SK-N-SH (cell line): ENCODE results near the gene LPIN2. TPM values are rescaled to one million over a fixed set of nuclear protein-coding genes. Genes with fewer than 3 reads are reported as not detected.
"Not testable (repeated sequence)": the region's sequence is repeated elsewhere in the genome, so short reads cannot be mapped to it uniquely, and the experiment has no call there.

Experiments
- CTCF ChIA-PET: fragments of 300-600, 350-600 bp; formaldehyde crosslinking; extraction: SDS; loops from one replicate; lab custom pipeline; 2021; lab: Yijun Ruan, JAX
- POLR2A ChIA-PET: fragments of 350-600 bp; sonication (Branson Sonifier 250); formaldehyde crosslinking; extraction: SDS; loops from one replicate; lab custom pipeline; 2020; ENCODE audit warnings: antibody characterized with exemption, inconsistent platforms; lab: Yijun Ruan, JAX
- DNase-seq: peaks from one replicate; pipeline ENCODE4 v3.0.0; 2012
- H2AFZ ChIP-seq: fragments of 200-600 bp; sonication (generic); 2 replicates; pipeline ENCODE4 v1.8.1; 2016; ENCODE audit warnings: antibody characterized with exemption, mild to moderate bottlenecking, low read depth
- H3F3A ChIP-seq: fragments of 200-600 bp; sonication (generic); replicated peaks from 2 replicates; pipeline ENCODE3; 2016; ENCODE audit warnings: antibody characterized with exemption, mild to moderate bottlenecking; ENCODE audit not compliant: insufficient read depth
- H3K27ac ChIP-seq, 2 experiments: fragments of 200-500 bp in 1 of 2; fragments of 200-600 bp in 1 of 2; sonication (Bioruptor generic) in 1 of 2; sonication (generic), shearing (Covaris generic) in 1 of 2; 2 replicates each; pipeline versions ENCODE4 v1.5.1 to v1.6.1; 2014 to 2016; ENCODE audit warnings: low read depth in 2 of 2, inconsistent platforms in 1 of 2, low read length in 1 of 2, mild to moderate bottlenecking in 1 of 2, mixed read lengths in 1 of 2
- H3K27me3 ChIP-seq: fragments of 200-600 bp; sonication (generic), shearing (Covaris generic); 2 replicates; pipeline ENCODE4 v1.6.1; 2016; ENCODE audit warnings: mixed run types; ENCODE audit not compliant: insufficient read depth
- H3K36me3 ChIP-seq, 2 experiments: fragments of 200-500 bp in 1 of 2; fragments of 200-600 bp in 1 of 2; sonication (Bioruptor generic) in 1 of 2; sonication (generic) in 1 of 2; replicated peaks in 1 of 2; 2 replicates each; pipeline versions ENCODE3 to v1.5.1; 2014 to 2016; ENCODE audit warnings: low read length in 1 of 2, mild to moderate bottlenecking in 1 of 2; ENCODE audit not compliant: insufficient read depth in 2 of 2, control insufficient read depth in 1 of 2
- H3K4me1 ChIP-seq, 2 experiments: fragments of 200-500 bp in 1 of 2; fragments of 200-600 bp in 1 of 2; sonication (Bioruptor generic) in 1 of 2; sonication (generic), shearing (Covaris generic) in 1 of 2; 2 replicates each; pipeline versions ENCODE4 v1.5.1 to v1.6.1; 2014 to 2016; ENCODE audit warnings: low read depth in 1 of 2, low read length in 1 of 2, mixed run types in 1 of 2; ENCODE audit not compliant: insufficient read depth in 2 of 2, control insufficient read depth in 1 of 2
- H3K4me2 ChIP-seq: fragments of 200-600 bp; sonication (generic), shearing (Covaris generic); 2 replicates; pipeline ENCODE4 v1.6.1; 2017; ENCODE audit warnings: mixed run types
- H3K4me3 ChIP-seq, 2 experiments: fragments of 200-500 bp in 1 of 2; fragments of 200-600 bp in 1 of 2; sonication (Bioruptor generic) in 1 of 2; sonication (generic), shearing (Covaris generic) in 1 of 2; 2 replicates each; pipeline versions ENCODE4 v1.5.1 to v1.8.1; 2014 to 2016; ENCODE audit warnings: low read depth in 2 of 2, inconsistent platforms in 1 of 2, low read length in 1 of 2, mild to moderate bottlenecking in 1 of 2, mixed read lengths in 1 of 2, moderate library complexity in 1 of 2
- H3K79me2 ChIP-seq: fragments of 200-600 bp; sonication (generic); 2 replicates; pipeline ENCODE4 v1.8.1; 2017; ENCODE audit warnings: mild to moderate bottlenecking; ENCODE audit not compliant: insufficient read depth
- H3K9ac ChIP-seq: fragments of 200-600 bp; sonication (generic); 2 replicates; pipeline ENCODE4 v1.6.1; 2017; ENCODE audit warnings: mixed run types
- H3K9me2 ChIP-seq: fragments of 200-600 bp; sonication (generic); 2 replicates; pipeline ENCODE4 v1.6.1; 2017; ENCODE audit warnings: mixed run types
- H3K9me3 ChIP-seq: fragments of 200-600 bp; sonication (generic); 2 replicates; pipeline ENCODE4 v1.6.1; 2017; ENCODE audit warnings: mixed run types, mild to moderate bottlenecking, moderate library complexity
- H4K20me1 ChIP-seq: fragments of 200-600 bp; sonication (generic); 2 replicates; pipeline ENCODE4 v1.6.1; 2017; ENCODE audit warnings: mild to moderate bottlenecking, mixed run types; ENCODE audit not compliant: insufficient read depth
- ELF1 ChIP-seq: IDR thresholded peaks from 2 replicates; pipeline ENCODE4 v1.4.0; 2012
- FOSL2 ChIP-seq: IDR thresholded peaks from 2 replicates; pipeline ENCODE4 v1.4.0; 2012; ENCODE audit warnings: low read depth, mild to moderate bottlenecking, moderate library complexity, borderline replicate concordance
- GABPA ChIP-seq: IDR thresholded peaks from 2 replicates; pipeline ENCODE4 v1.4.0; 2012; ENCODE audit warnings: low read depth, mild to moderate bottlenecking
- IRF3 ChIP-seq: fragments of 150-350 bp; IDR thresholded peaks from 2 replicates; pipeline ENCODE4 v1.6.1; 2016; ENCODE audit warnings: mild to moderate bottlenecking, low read depth, low read length
- POLR2AphosphoS5 ChIP-seq: IDR thresholded peaks from 2 replicates; pipeline ENCODE4 v1.6.1; 2012; ENCODE audit warnings: low read depth, low read length
- REST ChIP-seq: IDR thresholded peaks from 2 replicates; pipeline ENCODE4 v1.6.1; 2012; ENCODE audit warnings: mild to moderate bottlenecking, low read depth, low read length, moderate library complexity
- RXRA ChIP-seq: IDR thresholded peaks from 2 replicates; pipeline ENCODE4 v1.4.0; 2012; ENCODE audit warnings: low read depth, mild to moderate bottlenecking, borderline replicate concordance
- TAF1 ChIP-seq: IDR thresholded peaks from 2 replicates; pipeline ENCODE4 v1.6.1; 2012; ENCODE audit warnings: low read depth, mild to moderate bottlenecking, low read length, moderate library complexity, borderline replicate concordance
- USF1 ChIP-seq: IDR thresholded peaks from 2 replicates; pipeline ENCODE4 v1.4.0; 2012; ENCODE audit warnings: low read depth, borderline replicate concordance
- USF2 ChIP-seq: fragments of 150-350 bp; IDR thresholded peaks from 2 replicates; pipeline ENCODE4 v1.6.1; 2017; ENCODE audit warnings: antibody characterized with exemption, low read length, low read depth, borderline replicate concordance
- WGBS: methylation state at CpG from one replicate; pipeline ENCODE4 v1.1.6; 2017; ENCODE audit warnings: low lambda C conversion rate; 5-methylcytosine and 5-hydroxymethylcytosine counted together
- polyA plus RNA-seq, 3 experiments: library from polyadenylated mRNA; depleted of rRNA; stranded (reverse); fragments of >200 nt; gene quantifications; 2 replicates each; pipeline ENCODE4 v1.2.3, GENCODE V29; 2012

Gene LPIN2
- polyA plus RNA-seq, 1 of the 3 experiments (the other 2 are of a cell fraction): 19.3 TPM

- Histone ChIP-seq H4K20me1 (no peaks in the 10 kb centered on the region), H3K4me1 (no peaks in the 10 kb centered on the region), H3K9me2 (no peaks in the 10 kb centered on the region), H3K9me3 (no peaks in the 10 kb centered on the region), H3F3A (peaks cover 3% of the 10 kb centered on the region), H3K79me2 (no peaks in the 10 kb centered on the region), H3K9ac (no peak overlapping the region), H3K36me3 (no peaks in the 10 kb centered on the region), H2AFZ (no peak overlapping the region), H3K4me3 (no peak overlapping the region), H3K27me3 (no peaks in the 10 kb centered on the region), H3K4me2 (no peak overlapping the region), H3K27ac (no peak overlapping the region)
- ChIA-PET POLR2A (no interaction called here), CTCF (no interaction called here)
- TF ChIP-seq FOSL2 (no peak), RXRA (no peak), IRF3 (no peak), USF2 (no peak), TAF1 (no peak), REST (no peak), POLR2AphosphoS5 (no peak), USF1 (no peak), GABPA (no peak), ELF1 (no peak)
- DNase-seq: no peak
- WGBS: 91% methylated on average over 2 of the region's 2 CpGs
These were observed 12.6 kb upstream of the LPIN2 start for GRCh38 chr18:3025544-3025943.

- H3F3A ChIP-seq, H3K27ac ChIP-seq, H3K27me3 ChIP-seq, H3K79me2 ChIP-seq, H3K4me2 ChIP-seq, H2AFZ ChIP-seq, H3K9ac ChIP-seq, H3K9me3 ChIP-seq, H3K4me1 ChIP-seq, H4K20me1 ChIP-seq, H3K9me2 ChIP-seq, DNase-seq, H3K4me3 ChIP-seq, H3K36me3 ChIP-seq, POLR2A ChIA-PET: not testable (repeated sequence)
- WGBS: 97% methylated on average over 3 of the region's 5 CpGs
- CTCF ChIA-PET: interaction anchor here (1.6 kb wide), 1 partner anchor 39 kb away, joined by 5 read pairs; no protein-coding TSS in a partner anchor
These were observed 10.7 kb upstream of the LPIN2 start for GRCh38 chr18:3023603-3024002.
